PC-9 (cell line): ENCODE results near the gene GCDH.
"Not testable (repeated sequence)": the region's sequence is repeated elsewhere in the genome, so short reads cannot be mapped to it uniquely, and the experiment has no call there.

Source experiments
- EZH2 ChIP-seq: fragments of 200-600 bp; sonication (generic); IDR thresholded peaks from 2 replicates; pipeline ENCODE4 v1.8.0; 2017; ENCODE audit warnings: antibody characterized with exemption, low read depth
- TF ChIP-seq, protein P1 (sequence below): fragments of 200-600 bp; sonication (generic); conservative IDR thresholded peaks from 2 replicates; pipeline ENCODE4 v1.6.1; 2017; ENCODE audit warnings: mixed run types, antibody characterized with exemption, mild to moderate bottlenecking, moderate library complexity

DNA sequence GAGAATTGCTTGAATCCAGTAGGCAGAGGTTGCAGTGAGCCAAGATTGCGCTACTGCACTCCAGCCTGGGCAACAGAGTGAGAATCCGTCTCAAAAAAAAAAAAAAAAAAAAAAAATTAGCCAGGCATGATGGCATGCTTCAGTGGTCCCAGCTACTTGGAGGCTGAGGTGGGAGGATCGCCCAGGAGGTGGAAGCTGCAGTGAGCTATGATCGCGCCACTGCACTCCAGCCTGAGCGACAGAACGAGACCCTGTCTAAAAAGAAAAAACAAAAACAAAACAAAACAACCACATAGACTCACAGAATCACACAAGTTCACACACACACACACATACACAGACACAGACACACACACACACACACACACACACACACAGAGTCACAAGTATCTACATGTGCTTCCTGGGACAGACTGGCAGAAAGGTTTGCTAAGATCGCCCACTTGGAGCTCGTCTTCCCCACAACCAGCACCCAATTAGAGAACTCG, 617 bp upstream of the GCDH start:
- TF ChIP-seq, protein P1, sequence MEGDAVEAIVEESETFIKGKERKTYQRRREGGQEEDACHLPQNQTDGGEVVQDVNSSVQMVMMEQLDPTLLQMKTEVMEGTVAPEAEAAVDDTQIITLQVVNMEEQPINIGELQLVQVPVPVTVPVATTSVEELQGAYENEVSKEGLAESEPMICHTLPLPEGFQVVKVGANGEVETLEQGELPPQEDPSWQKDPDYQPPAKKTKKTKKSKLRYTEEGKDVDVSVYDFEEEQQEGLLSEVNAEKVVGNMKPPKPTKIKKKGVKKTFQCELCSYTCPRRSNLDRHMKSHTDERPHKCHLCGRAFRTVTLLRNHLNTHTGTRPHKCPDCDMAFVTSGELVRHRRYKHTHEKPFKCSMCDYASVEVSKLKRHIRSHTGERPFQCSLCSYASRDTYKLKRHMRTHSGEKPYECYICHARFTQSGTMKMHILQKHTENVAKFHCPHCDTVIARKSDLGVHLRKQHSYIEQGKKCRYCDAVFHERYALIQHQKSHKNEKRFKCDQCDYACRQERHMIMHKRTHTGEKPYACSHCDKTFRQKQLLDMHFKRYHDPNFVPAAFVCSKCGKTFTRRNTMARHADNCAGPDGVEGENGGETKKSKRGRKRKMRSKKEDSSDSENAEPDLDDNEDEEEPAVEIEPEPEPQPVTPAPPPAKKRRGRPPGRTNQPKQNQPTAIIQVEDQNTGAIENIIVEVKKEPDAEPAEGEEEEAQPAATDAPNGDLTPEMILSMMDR = not testable (repeated sequence)
- TF ChIP-seq EZH2 = not testable (repeated sequence)
